Keratinocyte (primary cell): ENCODE data around the gene LNPEP. TPM values are rescaled to one million over a fixed set of nuclear protein-coding genes. Genes with fewer than 3 reads are reported as not detected.

Experiments
- DNase-seq: peaks from one replicate; pipeline ENCODE4 v3.0.0-alpha.2; 2011; ENCODE audit warnings: low read depth, missing footprints, low spot score
- FAIRE-seq: peaks from 2 replicates; lab custom pipeline; 2011; peaks lifted over from hg19 to GRCh38; lab: Jason Lieb, UNC
- H2AFZ ChIP-seq: 2 replicates; pipeline ENCODE4 v1.6.0; 2012; ENCODE audit warnings: low read length, control low read depth, inconsistent platforms; ENCODE audit not compliant: control insufficient read depth
- H3K27ac ChIP-seq: 2 replicates; pipeline ENCODE4 v1.5.1; 2011; ENCODE audit warnings: low read length; ENCODE audit not compliant: control insufficient read depth, insufficient read depth
- H3K27me3 ChIP-seq: 3 replicates; pipeline ENCODE4 v1.6.0; 2011; ENCODE audit warnings: low read length; ENCODE audit not compliant: control insufficient read depth, insufficient read depth; ENCODE audit errors: extremely low read depth
- H3K36me3 ChIP-seq, 2 experiments: 2 replicates in 1 of 2; 3 replicates in 1 of 2; pipeline ENCODE4 v1.5.1; 2011; ENCODE audit warnings: low read length in 2 of 2, mild to moderate bottlenecking in 1 of 2; ENCODE audit not compliant: control insufficient read depth in 2 of 2, insufficient read depth in 2 of 2; ENCODE audit errors: extremely low read depth in 1 of 2
- H3K4me1 ChIP-seq: 3 replicates; pipeline ENCODE4 v1.5.1; 2011; ENCODE audit warnings: low read length; ENCODE audit not compliant: control insufficient read depth, insufficient read depth; ENCODE audit errors: extremely low read depth
- H3K4me2 ChIP-seq: 3 replicates; pipeline ENCODE4 v1.6.0; 2011; ENCODE audit warnings: low read depth, low read length; ENCODE audit not compliant: control insufficient read depth, insufficient read depth; ENCODE audit errors: extremely low read depth
- H3K4me3 ChIP-seq, 3 experiments: fragments of 200-600 bp in 1 of 3; sonication (generic) in 1 of 3; 2 replicates in 2 of 3; 3 replicates in 1 of 3; pipeline ENCODE4 v1.5.1; 2011 to 2016; ENCODE audit warnings: low read length in 3 of 3, mild to moderate bottlenecking in 3 of 3, control low read depth in 2 of 3, inconsistent platforms in 1 of 3, low read depth in 1 of 3, mixed read lengths in 1 of 3, mixed run types in 1 of 3, moderate library complexity in 1 of 3; ENCODE audit not compliant: control insufficient read depth in 2 of 3, insufficient read depth in 2 of 3; ENCODE audit errors: extremely low read depth in 1 of 3
- H3K79me2 ChIP-seq: 2 replicates; pipeline ENCODE4 v1.6.0; 2012; ENCODE audit warnings: low read length; ENCODE audit not compliant: control insufficient read depth, insufficient read depth
- H3K9ac ChIP-seq: 3 replicates; pipeline ENCODE4 v1.6.0; 2011; ENCODE audit warnings: low read length; ENCODE audit not compliant: control insufficient read depth, insufficient read depth; ENCODE audit errors: extremely low read depth
- H3K9me1 ChIP-seq: 3 replicates; pipeline ENCODE4 v1.6.0; 2011; ENCODE audit warnings: low read length; ENCODE audit not compliant: control insufficient read depth, insufficient read depth; ENCODE audit errors: extremely low read depth
- H3K9me3 ChIP-seq: 2 replicates; pipeline ENCODE4 v1.5.1; 2012; ENCODE audit warnings: low read depth, low read length; ENCODE audit not compliant: control insufficient read depth
- H4K20me1 ChIP-seq: 3 replicates; pipeline ENCODE4 v1.6.0; 2011; ENCODE audit warnings: low read length; ENCODE audit not compliant: control insufficient read depth, insufficient read depth; ENCODE audit errors: extremely low read depth
- CTCF ChIP-seq, 3 experiments: IDR thresholded peaks in 1 of 3; conservative IDR thresholded peaks in 1 of 3; optimal IDR thresholded peaks in 1 of 3; 2 replicates in 2 of 3; 3 replicates in 1 of 3; pipeline versions ENCODE3 to v1.5.1; 2011; ENCODE audit warnings: low read length in 3 of 3, mild to moderate bottlenecking in 3 of 3, moderate library complexity in 2 of 3, control low read depth in 1 of 3, inconsistent platforms in 1 of 3; ENCODE audit not compliant: insufficient read depth in 2 of 3; ENCODE audit errors: extremely low read depth in 1 of 3
- EZH2 ChIP-seq: IDR thresholded peaks from one replicate; pipeline ENCODE4 v1.6.1; 2012; ENCODE audit warnings: inconsistent platforms, mild to moderate bottlenecking, low read length, moderate library complexity
- dilution Hi-C: fragments of 300-500 bp; cut with MboI; formaldehyde crosslinking; loops from one replicate; pipeline ENCODE4 v1.7.0; 2020; ENCODE audit warnings: low sequenced_read_pairs; ENCODE audit not compliant: extremely low pct_ligation_motif_present
- polyA plus RNA-seq, 5 experiments: library from polyadenylated mRNA; depleted of rRNA in 3 of 5; stranded (reverse) in 3 of 5; stranded (forward) in 1 of 5; unstranded in 1 of 5; fragments of >200 nt; gene quantifications; 1 replicate in 1 of 5; 2 replicates in 3 of 5; 3 replicates in 1 of 5; pipeline versions ENCODE4 v1.2.1 to v1.2.3, GENCODE V29; 2011 to 2012; ENCODE audit warnings: missing spikeins in 2 of 5, low read depth in 1 of 5, low replicate concordance in 1 of 5

The LNPEP gene
- polyA plus RNA-seq, 1 donor (not counting 4 experiments of a cell fraction or from before 2014, with no cell fraction given), result 26.6 TPM

DNA sequence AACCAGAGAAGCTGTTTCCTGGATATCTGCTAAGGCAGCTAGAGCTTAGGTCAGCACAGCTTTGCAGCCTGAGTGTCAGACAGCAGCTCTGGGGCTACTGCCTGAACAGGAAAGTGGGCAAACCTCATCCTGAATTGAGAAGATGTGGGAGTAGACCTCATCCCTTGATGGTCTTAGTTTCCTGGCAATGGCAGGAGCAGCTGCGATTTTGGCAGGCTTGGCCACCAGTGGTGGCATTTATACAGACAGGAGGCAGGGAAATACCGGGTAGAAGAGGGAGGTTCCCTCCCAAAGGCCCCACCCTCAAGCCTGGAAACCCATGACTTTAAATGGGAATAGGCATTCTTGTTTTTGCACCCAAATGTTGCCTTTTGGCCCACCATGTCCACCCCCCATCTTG lies 136.8 kb downstream of the LNPEP start:
- DNase-seq, result no peak
- no peak for FAIRE-seq
- Histone ChIP-seq H3K9me3 (no peaks in the 10 kb centered on the region), H3K4me3 (no peak overlapping the region), H3K36me3 (no peaks in the 10 kb centered on the region), H3K9me1 (no peaks in the 10 kb centered on the region), H3K4me1 (peaks cover 5% of the 10 kb centered on the region), H3K27me3 (no peaks in the 10 kb centered on the region), H4K20me1 (no peaks in the 10 kb centered on the region), H3K4me2 (no peak overlapping the region), H3K9ac (no peak overlapping the region), H3K27ac (no peak overlapping the region), H2AFZ (no peak overlapping the region), H3K79me2 (no peaks in the 10 kb centered on the region)
- TF ChIP-seq EZH2 (no peak), CTCF (optimal IDR thresholded peaks at IDR 0.05 in 1 of 3, IDR thresholded peaks at IDR 0.05 in 1 of 3, conservative IDR thresholded peaks at IDR 0.05 in 1 of 3; ENCODE audit: extremely low read depth in 1 of 3, insufficient read depth in 2 of 3, low read length in 3 of 3) (no peak)
- dilution Hi-C loops, result no loop called here

DNA sequence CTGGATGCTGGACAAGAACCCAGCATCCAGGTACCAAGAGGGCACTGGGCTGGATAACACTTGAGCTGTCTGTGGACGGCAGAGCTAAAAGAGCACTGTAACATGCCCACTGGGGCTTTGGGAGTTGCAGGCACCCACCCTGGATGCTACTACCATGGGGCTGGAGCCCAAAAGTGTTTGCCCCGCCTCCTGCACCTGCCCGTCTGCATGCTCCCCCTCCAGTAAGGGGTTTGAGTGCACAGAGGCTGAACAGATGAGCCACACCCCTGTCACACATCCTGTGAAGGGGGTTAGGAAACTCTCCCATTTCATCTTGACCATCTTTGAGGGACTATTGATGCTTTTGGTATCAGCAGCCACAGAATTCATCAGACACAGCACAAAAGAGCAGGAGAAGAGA lies 137.5 kb downstream of the LNPEP start:
- H2AFZ ChIP-seq, result no peak overlapping the region
- no peak overlapping the region for H3K4me2 ChIP-seq
- dilution Hi-C loops, result no loop called here
- H3K9me3 ChIP-seq, result no peaks in the 10 kb centered on the region
- H3K36me3 ChIP-seq, result no peaks in the 10 kb centered on the region
- TF ChIP-seq CTCF (optimal IDR thresholded peaks at IDR 0.05 in 1 of 3, IDR thresholded peaks at IDR 0.05 in 1 of 3, conservative IDR thresholded peaks at IDR 0.05 in 1 of 3; ENCODE audit: extremely low read depth in 1 of 3, insufficient read depth in 2 of 3, low read length in 3 of 3) (no peak), EZH2 (no peak)
- no peaks in the 10 kb centered on the region for H3K9me1 ChIP-seq
- H3K27me3 ChIP-seq, result no peaks in the 10 kb centered on the region
- H3K4me3 ChIP-seq, result no peak overlapping the region
- FAIRE-seq, result no peak
- no peak overlapping the region for H3K9ac ChIP-seq
- H3K4me1 ChIP-seq, result peaks cover 5% of the 10 kb centered on the region
- DNase-seq, result no peak
- no peaks in the 10 kb centered on the region for H3K79me2 ChIP-seq
- H4K20me1 ChIP-seq, result no peaks in the 10 kb centered on the region
- no peak overlapping the region for H3K27ac ChIP-seq
